ENCODE results near the gene SBF1. TPM values are rescaled to one million over a fixed set of nuclear protein-coding genes. Genes with fewer than 3 reads are reported as not detected.

The SBF1 gene
- total RNA-seq, 4 donors from 2014 or later, result 63.7 to 122 (median 64.4) TPM

DNA sequence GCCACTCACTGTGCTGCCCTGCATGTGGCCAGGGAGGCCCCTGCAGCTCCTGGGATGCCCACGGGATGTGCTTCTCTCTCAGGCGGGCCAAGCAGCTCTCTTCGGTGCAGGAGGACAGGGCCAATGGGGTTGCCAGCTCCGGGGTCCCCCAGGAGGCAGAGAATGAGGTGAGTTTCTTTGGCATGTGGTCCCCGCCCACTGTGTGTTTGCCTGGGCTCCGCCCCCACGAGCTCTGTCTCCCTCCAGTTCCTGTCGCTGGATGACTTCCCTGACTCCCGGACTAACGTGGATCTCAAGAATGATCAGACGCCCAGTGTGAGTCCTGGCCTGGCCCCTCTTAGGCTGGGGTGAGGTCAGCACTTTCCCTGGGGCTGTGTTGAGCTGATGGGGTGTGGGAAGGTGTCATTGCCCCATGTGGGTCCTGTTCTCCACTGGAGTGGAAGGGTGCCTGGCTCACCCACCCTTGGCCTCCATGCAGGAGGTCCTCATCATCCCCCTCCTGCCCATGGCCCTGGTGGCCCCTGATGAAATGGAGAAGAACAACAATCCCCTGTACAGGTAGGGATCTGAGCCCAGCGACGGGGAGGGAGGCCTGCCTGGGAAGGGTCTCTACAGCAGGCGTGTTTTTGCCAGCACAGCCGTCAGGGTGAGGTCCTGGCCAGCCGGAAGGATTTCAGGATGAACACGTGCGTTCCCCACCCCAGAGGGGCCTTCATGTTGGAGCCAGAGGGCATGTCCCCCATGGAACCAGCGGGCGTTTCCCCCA lies 42.8 kb upstream of the SBF1 start:
- ATAC-seq, result no peak
- Histone ChIP-seq H3K4me1 (no peaks in the 10 kb centered on the region), H3K27ac (no peak overlapping the region), H3K36me3 (peaks cover 0 to 84% of the 10 kb centered on the region in 2 donors), H3K4me3 (no peak overlapping the region), H3K27me3 (no peaks in the 10 kb centered on the region), H3K9me3 (no peaks in the 10 kb centered on the region)
- TF ChIP-seq POLR2A (IDR thresholded peaks at IDR 0.05) (no peak), EP300 (IDR thresholded peaks at IDR 0.05) (no peak), POLR2AphosphoS5 (IDR thresholded peaks at IDR 0.05) (no peak)
- TF ChIP-seq, protein P1, sequence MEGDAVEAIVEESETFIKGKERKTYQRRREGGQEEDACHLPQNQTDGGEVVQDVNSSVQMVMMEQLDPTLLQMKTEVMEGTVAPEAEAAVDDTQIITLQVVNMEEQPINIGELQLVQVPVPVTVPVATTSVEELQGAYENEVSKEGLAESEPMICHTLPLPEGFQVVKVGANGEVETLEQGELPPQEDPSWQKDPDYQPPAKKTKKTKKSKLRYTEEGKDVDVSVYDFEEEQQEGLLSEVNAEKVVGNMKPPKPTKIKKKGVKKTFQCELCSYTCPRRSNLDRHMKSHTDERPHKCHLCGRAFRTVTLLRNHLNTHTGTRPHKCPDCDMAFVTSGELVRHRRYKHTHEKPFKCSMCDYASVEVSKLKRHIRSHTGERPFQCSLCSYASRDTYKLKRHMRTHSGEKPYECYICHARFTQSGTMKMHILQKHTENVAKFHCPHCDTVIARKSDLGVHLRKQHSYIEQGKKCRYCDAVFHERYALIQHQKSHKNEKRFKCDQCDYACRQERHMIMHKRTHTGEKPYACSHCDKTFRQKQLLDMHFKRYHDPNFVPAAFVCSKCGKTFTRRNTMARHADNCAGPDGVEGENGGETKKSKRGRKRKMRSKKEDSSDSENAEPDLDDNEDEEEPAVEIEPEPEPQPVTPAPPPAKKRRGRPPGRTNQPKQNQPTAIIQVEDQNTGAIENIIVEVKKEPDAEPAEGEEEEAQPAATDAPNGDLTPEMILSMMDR (IDR thresholded peaks at IDR 0.05), result no peak
- WGBS, 2 donors (ENCODE audit: low coverage in 1 of 2), result 87% methylated on average over 7 of the region's 20 CpGs; no CpG with 5 or more reads in 1 of the 2 donors

DNA sequence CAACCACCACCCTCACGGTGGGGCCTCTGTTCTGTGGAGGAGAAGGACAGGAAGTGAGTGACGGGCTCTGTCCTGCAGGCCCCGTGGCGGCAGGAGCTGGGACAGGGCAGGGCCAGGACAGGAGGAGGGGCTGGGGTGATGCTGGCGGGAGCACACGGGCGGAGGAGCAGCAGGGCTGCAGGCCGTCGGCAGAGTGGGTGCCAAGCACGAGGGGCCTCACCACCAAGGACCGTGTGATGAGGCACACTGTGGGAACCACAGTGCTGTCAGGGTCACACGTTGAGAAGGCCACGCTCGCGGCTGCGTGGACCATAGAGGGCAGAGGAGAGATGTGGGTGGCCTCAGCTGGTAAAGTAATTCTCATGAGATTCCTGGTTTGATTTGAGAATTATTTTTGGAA lies 42.1 kb upstream of the SBF1 start:
- Histone ChIP-seq H3K4me3 (no peak overlapping the region), H3K36me3 (peaks cover 0 to 82% of the 10 kb centered on the region in 2 donors), H3K27me3 (no peaks in the 10 kb centered on the region), H3K4me1 (no peaks in the 10 kb centered on the region), H3K27ac (no peak overlapping the region), H3K9me3 (no peaks in the 10 kb centered on the region)
- WGBS, 2 donors (ENCODE audit: low coverage in 1 of 2), result 85% methylated on average over 4 of the region's 16 CpGs; no CpG with 5 or more reads in 1 of the 2 donors
- ATAC-seq, result no peak
- TF ChIP-seq POLR2A (IDR thresholded peaks at IDR 0.05) (no peak), EP300 (IDR thresholded peaks at IDR 0.05) (no peak), POLR2AphosphoS5 (IDR thresholded peaks at IDR 0.05) (no peak)
- TF ChIP-seq, protein P1 (IDR thresholded peaks at IDR 0.05), result no peak

DNA sequence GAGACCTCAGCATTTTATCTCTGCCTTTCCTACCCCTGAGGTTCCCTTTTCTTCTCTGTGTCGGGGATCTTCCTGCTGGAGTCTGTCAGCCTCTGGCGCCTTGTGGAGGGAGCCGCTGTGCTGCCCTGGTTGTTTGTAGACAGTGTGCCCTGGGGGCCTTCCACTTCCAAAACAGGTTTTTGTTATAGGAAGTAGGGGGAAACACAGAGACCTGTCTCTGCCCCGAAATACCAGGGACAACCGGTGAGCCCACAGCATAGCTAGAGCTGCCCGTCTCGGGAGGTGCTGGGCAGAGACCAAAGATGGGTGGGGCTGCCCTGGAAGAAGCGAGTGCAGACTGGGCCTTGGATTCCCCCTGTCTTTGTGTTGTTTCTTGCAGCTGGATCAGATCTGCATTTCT lies 41.2 kb upstream of the SBF1 start:
- Histone ChIP-seq H3K27ac (no peak overlapping the region), H3K36me3 (peaks cover 0 to 79% of the 10 kb centered on the region in 2 donors), H3K27me3 (no peaks in the 10 kb centered on the region), H3K9me3 (no peaks in the 10 kb centered on the region), H3K4me1 (no peaks in the 10 kb centered on the region), H3K4me3 (no peak overlapping the region)
- no peak for ATAC-seq
- WGBS, 2 donors (ENCODE audit: low coverage in 1 of 2), result 60 to 76% methylated on average over 1 to 4 of the region's 8 CpGs
- no peak for TF ChIP-seq EP300 (IDR thresholded peaks at IDR 0.05)
- TF ChIP-seq POLR2AphosphoS5 (IDR thresholded peaks at IDR 0.05), result no peak
- no peak for TF ChIP-seq POLR2A (IDR thresholded peaks at IDR 0.05)
- TF ChIP-seq, protein P1 (IDR thresholded peaks at IDR 0.05), result no peak

DNA sequence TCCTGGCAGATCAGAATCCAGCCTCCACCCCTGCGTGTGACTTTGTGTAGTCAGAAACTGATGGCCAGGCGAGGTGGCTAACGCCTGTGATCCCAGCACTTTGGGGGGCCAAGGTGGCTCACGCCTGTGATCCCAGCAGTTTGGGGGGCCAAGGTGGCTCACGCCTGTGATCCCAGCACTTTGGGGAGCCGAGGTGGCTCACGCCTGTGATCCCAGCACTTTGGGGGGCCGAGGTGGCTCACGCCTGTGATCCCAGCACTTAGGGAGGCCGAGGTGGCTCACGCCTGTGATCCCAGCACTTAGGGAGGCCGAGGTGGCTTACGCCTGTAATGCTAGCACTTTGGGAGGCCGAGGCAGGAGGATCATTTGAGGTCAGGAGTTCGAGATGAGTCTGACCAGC lies 38.3 kb upstream of the SBF1 start:
- Histone ChIP-seq H3K9me3 (no peaks in the 10 kb centered on the region), H3K27me3 (no peaks in the 10 kb centered on the region), H3K4me3 (no peak overlapping the region), H3K27ac (no peak overlapping the region), H3K4me1 (peaks cover 0 to 21% (median 9%) of the 10 kb centered on the region in 3 donors), H3K36me3 (peaks cover 0 to 50% of the 10 kb centered on the region in 2 donors)
- TF ChIP-seq, protein P1 (IDR thresholded peaks at IDR 0.05), result no peak
- no peak for TF ChIP-seq POLR2AphosphoS5 (IDR thresholded peaks at IDR 0.05)
- TF ChIP-seq EP300 (IDR thresholded peaks at IDR 0.05), result no peak
- TF ChIP-seq POLR2A (IDR thresholded peaks at IDR 0.05), result no peak
- 94 to 97% methylated on average over 2 to 5 of the region's 15 CpGs for WGBS, 2 donors (ENCODE audit: low coverage in 1 of 2)
- ATAC-seq, result no peak

DNA sequence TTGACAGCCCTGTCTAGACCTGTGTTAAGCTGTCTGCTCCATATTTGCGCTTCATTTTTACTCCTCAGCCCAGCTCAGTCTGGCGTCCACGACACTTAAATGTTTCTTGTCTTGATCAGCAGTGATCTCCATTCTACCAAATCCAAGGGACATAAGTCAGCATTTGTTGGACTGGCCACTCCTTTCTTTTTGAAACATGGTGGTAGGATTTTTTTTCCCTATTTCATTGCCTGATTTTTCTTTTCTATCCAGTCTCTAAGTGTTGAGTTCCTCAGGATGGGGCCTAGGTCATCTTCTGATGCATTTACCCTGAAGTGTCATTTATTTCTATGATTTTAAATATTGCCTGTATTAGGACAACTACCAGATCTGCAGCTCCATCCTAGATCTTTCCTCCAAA lies 34.1 kb upstream of the SBF1 start:
- peaks cover 0 to 41% of the 10 kb centered on the region in 2 donors for H3K36me3 ChIP-seq
- H3K27ac ChIP-seq, result peak overlapping the region; percentile 94 to 98 (median 96)
- peak overlapping the region; percentile 93 for H3K4me3 ChIP-seq
- peaks cover 4 to 44% (median 23%) of the 10 kb centered on the region in 3 donors for H3K4me1 ChIP-seq
- no peak for ATAC-seq
- H3K9me3 ChIP-seq, result no peaks in the 10 kb centered on the region
- H3K27me3 ChIP-seq, result no peaks in the 10 kb centered on the region
- 3 to 11% methylated on average over 3 of the region's 3 CpGs for WGBS, 2 donors (ENCODE audit: low coverage in 1 of 2)
- TF ChIP-seq EP300 (IDR thresholded peaks at IDR 0.05) (no peak), POLR2AphosphoS5 (IDR thresholded peaks at IDR 0.05) (no peak), POLR2A (IDR thresholded peaks at IDR 0.05) (no peak)
- TF ChIP-seq, protein P1 (IDR thresholded peaks at IDR 0.05), result no peak

Measured in gastroesophageal sphincter (tissue), 4 donors.